Measurements from ENCODE around the gene RHBDF2.

RHBDF2 gene

DNA sequence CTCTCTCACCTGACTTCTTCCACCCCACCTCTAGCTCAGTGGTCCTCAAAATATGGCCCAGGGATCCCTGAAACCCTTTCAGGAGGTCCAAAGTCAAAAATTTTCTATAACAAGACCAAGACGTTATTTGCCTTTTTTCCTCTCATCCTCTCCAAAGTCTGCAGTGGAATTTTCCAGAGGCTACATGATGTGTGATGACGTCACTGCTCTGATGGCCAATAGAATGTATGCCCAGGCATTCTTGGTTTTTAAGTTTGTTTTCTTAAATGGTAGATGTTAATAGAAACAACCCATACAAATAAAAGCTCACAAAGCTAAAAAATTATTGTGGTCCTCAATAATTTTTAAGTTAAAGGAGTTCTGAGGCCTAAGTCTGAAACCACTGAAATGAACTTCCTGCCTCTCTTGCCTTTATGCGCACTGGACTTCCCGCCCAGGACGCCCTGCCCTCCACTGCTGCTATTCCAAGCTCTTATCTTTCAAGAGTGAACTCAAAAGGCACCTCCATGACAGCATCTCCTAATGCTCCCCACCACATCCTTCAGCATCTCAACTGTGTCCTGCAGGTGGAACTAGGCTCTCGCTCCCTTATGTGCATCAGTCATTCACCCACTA is 61.8 kb downstream of the RHBDF2 start:
- TF ChIP-seq, protein P1, sequence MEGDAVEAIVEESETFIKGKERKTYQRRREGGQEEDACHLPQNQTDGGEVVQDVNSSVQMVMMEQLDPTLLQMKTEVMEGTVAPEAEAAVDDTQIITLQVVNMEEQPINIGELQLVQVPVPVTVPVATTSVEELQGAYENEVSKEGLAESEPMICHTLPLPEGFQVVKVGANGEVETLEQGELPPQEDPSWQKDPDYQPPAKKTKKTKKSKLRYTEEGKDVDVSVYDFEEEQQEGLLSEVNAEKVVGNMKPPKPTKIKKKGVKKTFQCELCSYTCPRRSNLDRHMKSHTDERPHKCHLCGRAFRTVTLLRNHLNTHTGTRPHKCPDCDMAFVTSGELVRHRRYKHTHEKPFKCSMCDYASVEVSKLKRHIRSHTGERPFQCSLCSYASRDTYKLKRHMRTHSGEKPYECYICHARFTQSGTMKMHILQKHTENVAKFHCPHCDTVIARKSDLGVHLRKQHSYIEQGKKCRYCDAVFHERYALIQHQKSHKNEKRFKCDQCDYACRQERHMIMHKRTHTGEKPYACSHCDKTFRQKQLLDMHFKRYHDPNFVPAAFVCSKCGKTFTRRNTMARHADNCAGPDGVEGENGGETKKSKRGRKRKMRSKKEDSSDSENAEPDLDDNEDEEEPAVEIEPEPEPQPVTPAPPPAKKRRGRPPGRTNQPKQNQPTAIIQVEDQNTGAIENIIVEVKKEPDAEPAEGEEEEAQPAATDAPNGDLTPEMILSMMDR (IDR thresholded peaks at IDR 0.05; ENCODE audit: low read depth, low read length, missing control alignments): no peak
- H3K4me3 ChIP-seq (replicated peaks; ENCODE audit: low read depth, low read length): no peak overlapping the region
- no peak for DNase-seq (ENCODE audit: extremely low read depth, low read depth)

DNA sequence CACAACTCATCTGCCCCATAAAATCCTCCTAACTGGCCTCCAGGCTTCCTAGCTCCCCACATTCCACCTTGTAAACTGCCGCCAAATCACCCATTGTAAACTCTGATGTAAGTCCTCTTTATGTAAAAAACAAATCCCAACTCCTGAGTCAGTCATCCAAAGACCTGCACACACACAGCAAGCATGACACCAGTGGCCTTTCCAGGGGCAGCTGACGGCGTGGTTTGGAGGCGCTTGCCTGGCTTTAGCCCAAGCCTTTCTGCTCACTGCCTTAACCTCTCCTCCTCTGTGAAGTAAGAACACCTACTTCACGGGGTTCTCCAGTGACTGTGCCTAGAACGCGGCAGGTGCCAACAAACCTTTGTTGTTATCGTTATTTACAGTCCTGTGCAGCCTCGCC is 62.3 kb downstream of the RHBDF2 start:
- TF ChIP-seq, protein P1 (IDR thresholded peaks at IDR 0.05; ENCODE audit: low read depth, low read length, missing control alignments): no peak
- DNase-seq (ENCODE audit: extremely low read depth, low read depth): no peak
- H3K4me3 ChIP-seq (replicated peaks; ENCODE audit: low read depth, low read length): no peak overlapping the region

- no peak for DNase-seq (ENCODE audit: extremely low read depth, low read depth)
- H3K4me3 ChIP-seq (replicated peaks; ENCODE audit: low read depth, low read length): no peak overlapping the region
Observed at GRCh38 chr17:76437467-76438402, 63.5 kb downstream of the RHBDF2 start.

GRCh38 chr17:76435751-76436150 is 65.5 kb downstream of the RHBDF2 start:
- TF ChIP-seq, protein P1 (IDR thresholded peaks at IDR 0.05; ENCODE audit: low read depth, low read length, missing control alignments): no peak
- H3K4me3 ChIP-seq (replicated peaks; ENCODE audit: low read depth, low read length): no peak overlapping the region
- DNase-seq (ENCODE audit: extremely low read depth, low read depth): no peak

More at GRCh38 chr17:76437467-76438402, 63.5 kb downstream of the RHBDF2 start:
- TF ChIP-seq, protein P1 (IDR thresholded peaks at IDR 0.05; ENCODE audit: low read depth, low read length, missing control alignments): no peak

DNA sequence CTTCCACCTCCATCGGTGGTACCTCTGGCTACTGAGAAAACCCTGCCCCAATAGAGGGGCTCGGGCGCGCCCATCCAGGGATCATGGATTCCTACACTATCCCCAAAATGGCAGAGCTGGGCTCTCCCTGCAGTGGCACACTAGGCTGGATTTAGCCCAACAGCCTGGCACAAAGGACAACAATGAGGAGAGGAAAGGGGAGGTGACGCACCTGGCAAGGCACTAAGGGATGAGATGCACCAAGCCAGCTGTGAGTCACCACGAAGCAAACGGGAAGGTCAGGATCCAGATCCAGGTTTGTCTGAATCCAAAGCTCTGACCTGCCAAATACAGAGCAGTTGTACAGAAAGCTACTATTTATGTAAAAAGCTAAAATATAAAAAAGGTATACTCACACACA is 66.4 kb downstream of the RHBDF2 start:
- H3K4me3 ChIP-seq (replicated peaks; ENCODE audit: low read depth, low read length): no peak overlapping the region
- no peak for DNase-seq (ENCODE audit: extremely low read depth, low read depth)
- TF ChIP-seq, protein P1 (IDR thresholded peaks at IDR 0.05; ENCODE audit: low read depth, low read length, missing control alignments): no peak

- H3K4me3 ChIP-seq (replicated peaks; ENCODE audit: low read depth, low read length): no peak overlapping the region
- DNase-seq (ENCODE audit: extremely low read depth, low read depth): no peak
- TF ChIP-seq, protein P1 (IDR thresholded peaks at IDR 0.05; ENCODE audit: low read depth, low read length, missing control alignments): no peak
Observed at GRCh38 chr17:76433693-76434092, 67.5 kb downstream of the RHBDF2 start.
